Natural killer cell treated with Interleukin-12 subunit alpha and Interleukin-12 subunit beta and Interleukin-15 and Interleukin-18, amount 100 ng/mL, for 72 hours (primary cell): ENCODE results near the gene WDR89. TPM values are rescaled to one million over a fixed set of nuclear protein-coding genes. Genes with fewer than 3 reads are reported as not detected.
"Not testable (repeated sequence)": the region's sequence is repeated elsewhere in the genome, so short reads cannot be mapped to it uniquely, and the experiment has no call there.

Experiments
- ATAC-seq, 2 donors: fragments of 150-1000 bp; cut with Tn5 transposase in 1 of 2; sonication (Bioruptor Pico), chemical (Tn5 transposase) in 1 of 2; 2 replicates each; pipeline ENCODE4 v1.10.0; 2021
- DNase-seq: peaks from one replicate; pipeline ENCODE4 v3.0.0; 2022; ENCODE audit warnings: low spot score
- H3K27ac Mint-ChIP-seq, 2 donors: 1 replicate in 1 of 2; 2 replicates in 1 of 2; pipeline ENCODE4 v1.8.0; 2022; ENCODE audit warnings: mixed read lengths in 2 of 2, mild to moderate bottlenecking in 1 of 2, moderate library complexity in 1 of 2
- H3K27me3 Mint-ChIP-seq, 2 donors: 1 replicate in 1 of 2; 2 replicates in 1 of 2; pipeline ENCODE4 v1.8.0; 2022; ENCODE audit warnings: mixed read lengths in 2 of 2
- H3K36me3 Mint-ChIP-seq: one replicate; pipeline ENCODE4 v1.8.0; 2022; ENCODE audit warnings: mixed read lengths
- H3K4me1 Mint-ChIP-seq, 2 donors: 1 replicate in 1 of 2; 2 replicates in 1 of 2; pipeline ENCODE4 v1.8.0; 2022; ENCODE audit warnings: low read depth in 2 of 2, mixed read lengths in 2 of 2, mild to moderate bottlenecking in 1 of 2
- H3K4me3 Mint-ChIP-seq: one replicate; pipeline ENCODE4 v1.8.0; 2022; ENCODE audit warnings: mixed read lengths
- H3K9me3 Mint-ChIP-seq: 2 replicates; pipeline ENCODE4 v1.8.0; 2022; ENCODE audit warnings: mixed read lengths
- total RNA-seq, 2 donors: library from RNA; stranded (reverse); gene quantifications; one replicate each; pipeline ENCODE4 v1.2.3, GENCODE V29; 2022

WDR89 gene
- total RNA-seq, 2 donors from 2014 or later, result 22.3 to 22.7 TPM

DNA sequence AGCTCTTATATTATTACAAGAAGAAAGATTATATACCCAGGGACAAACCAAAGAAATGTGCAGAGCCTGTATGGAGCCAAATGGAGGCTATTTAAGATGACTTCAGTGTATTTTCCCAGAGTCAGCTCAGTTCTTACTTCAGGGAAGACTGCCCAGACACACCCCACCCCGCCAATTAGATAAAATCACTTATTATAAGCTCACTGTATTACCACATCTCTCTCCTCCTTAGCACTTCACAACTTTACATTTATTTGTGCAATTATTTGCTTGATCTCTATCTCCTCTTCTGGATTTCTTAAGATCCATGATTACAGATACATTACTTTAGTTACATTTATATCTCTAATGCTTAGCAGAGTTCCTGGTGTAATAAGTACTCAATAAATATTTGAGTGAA, 24.7 kb upstream of the WDR89 start:
- H3K36me3 Mint-ChIP-seq, result no peaks in the 10 kb centered on the region
- DNase-seq, result no peak
- no peak overlapping the region for H3K4me3 Mint-ChIP-seq
- no peaks in the 10 kb centered on the region for H3K9me3 Mint-ChIP-seq
- H3K4me1 Mint-ChIP-seq, result no peaks in the 10 kb centered on the region
- no peaks in the 10 kb centered on the region for H3K27me3 Mint-ChIP-seq
- ATAC-seq, result no peak
- H3K27ac Mint-ChIP-seq, result no peak overlapping the region

DNA sequence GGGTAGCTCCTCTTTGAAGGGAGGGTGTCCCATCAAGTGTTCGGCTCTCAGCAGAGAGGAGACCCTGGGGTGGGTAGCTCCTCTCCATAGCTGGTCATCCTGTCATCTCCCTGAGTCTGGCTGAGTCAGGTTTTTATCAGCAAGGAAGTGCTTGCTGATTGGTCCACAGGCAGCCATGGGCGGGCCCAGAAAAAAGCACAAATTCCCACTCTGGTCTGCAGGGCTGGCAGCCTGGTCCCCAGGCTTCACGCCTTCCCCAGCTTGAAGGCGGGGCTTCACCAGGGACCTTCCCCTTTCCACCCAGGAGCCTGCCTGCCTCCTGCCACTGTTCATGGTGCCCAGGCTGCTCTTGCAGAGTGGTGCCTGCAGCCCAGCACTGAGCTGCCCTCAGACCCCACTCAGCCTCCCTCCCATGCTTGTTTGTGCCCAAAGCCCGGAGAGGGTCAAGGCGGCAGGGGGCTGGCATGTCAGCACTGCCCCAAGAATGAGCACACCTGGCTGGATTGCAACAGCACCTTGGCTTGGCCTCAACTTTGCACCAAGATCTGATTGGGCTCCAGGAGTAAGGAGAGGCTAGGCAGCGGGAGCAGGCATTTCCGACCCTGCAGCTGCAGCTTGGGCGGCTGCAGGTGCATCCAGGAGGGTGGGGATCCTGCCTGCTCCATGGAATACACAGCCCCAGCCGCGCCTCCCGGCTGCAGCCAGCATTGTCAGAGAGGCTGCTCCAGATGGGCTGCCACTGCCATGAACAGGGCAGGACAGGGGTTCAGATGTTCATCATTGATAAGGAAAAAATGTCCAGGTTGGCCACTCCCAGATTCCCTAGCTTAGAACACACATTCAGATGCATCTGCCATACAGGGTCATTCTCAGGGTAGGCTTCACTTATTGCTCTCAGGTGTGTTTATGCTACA, 22.0 kb upstream of the WDR89 start:
- H3K4me3 Mint-ChIP-seq, result no peak overlapping the region
- no peaks in the 10 kb centered on the region for H3K27me3 Mint-ChIP-seq
- peak; percentile 53 to 56 for ATAC-seq

DNA sequence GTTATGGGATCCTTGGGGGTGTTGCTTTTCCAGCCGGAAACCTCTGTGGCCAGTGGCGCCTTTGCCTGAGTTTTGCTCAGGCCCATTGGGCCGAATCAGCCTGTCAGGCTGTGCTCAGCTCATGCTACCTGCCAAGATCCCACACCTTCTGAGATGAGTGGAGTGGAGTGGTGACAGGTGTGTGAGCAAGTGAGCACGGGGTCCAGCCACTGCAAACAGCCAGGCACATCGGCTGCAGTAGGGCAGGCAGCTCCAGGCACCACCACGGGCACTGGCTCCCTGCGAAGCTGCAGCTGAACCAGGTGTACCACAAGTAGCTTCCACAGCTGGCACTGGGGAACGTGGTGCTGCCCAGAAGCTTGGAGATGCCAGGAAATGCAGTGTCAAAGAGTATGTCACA, 21.1 kb upstream of the WDR89 start:
- H3K9me3 Mint-ChIP-seq, result no peaks in the 10 kb centered on the region
- no peak for ATAC-seq
- DNase-seq, result no peak
- H3K27me3 Mint-ChIP-seq, result no peaks in the 10 kb centered on the region
- H3K36me3 Mint-ChIP-seq, result no peaks in the 10 kb centered on the region
- no peak overlapping the region for H3K27ac Mint-ChIP-seq
- no peaks in the 10 kb centered on the region for H3K4me1 Mint-ChIP-seq
- no peak overlapping the region for H3K4me3 Mint-ChIP-seq

More for the DNA sequence above, 22.0 kb upstream of the WDR89 start:
- no peak for DNase-seq
- H3K9me3 Mint-ChIP-seq, result no peaks in the 10 kb centered on the region
- H3K4me1 Mint-ChIP-seq, result no peaks in the 10 kb centered on the region
- no peaks in the 10 kb centered on the region for H3K36me3 Mint-ChIP-seq
- no peak overlapping the region for H3K27ac Mint-ChIP-seq

DNA sequence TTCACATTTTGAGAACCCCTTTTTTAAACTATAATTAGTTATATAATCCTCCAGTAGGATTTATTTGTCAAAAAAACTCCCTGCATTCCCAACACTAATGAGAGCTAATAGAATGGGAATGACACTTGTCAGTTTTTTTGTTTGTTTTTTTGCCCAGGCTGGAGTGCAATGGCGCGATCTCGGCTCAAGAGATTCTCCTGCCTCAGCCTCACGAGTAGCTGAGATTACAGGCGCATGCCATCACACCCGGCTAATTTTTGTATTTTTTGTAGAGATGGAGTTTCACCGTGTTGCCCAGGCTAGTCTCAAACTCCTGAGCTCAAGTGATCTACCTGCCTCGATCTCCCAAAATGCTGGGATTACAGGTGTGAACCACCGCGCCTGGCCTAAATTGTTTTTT, 20.2 kb upstream of the WDR89 start:
- ATAC-seq, H3K27me3 Mint-ChIP-seq, H3K4me1 Mint-ChIP-seq, H3K9me3 Mint-ChIP-seq, DNase-seq, H3K4me3 Mint-ChIP-seq, H3K36me3 Mint-ChIP-seq, H3K27ac Mint-ChIP-seq: not testable (repeated sequence)

DNA sequence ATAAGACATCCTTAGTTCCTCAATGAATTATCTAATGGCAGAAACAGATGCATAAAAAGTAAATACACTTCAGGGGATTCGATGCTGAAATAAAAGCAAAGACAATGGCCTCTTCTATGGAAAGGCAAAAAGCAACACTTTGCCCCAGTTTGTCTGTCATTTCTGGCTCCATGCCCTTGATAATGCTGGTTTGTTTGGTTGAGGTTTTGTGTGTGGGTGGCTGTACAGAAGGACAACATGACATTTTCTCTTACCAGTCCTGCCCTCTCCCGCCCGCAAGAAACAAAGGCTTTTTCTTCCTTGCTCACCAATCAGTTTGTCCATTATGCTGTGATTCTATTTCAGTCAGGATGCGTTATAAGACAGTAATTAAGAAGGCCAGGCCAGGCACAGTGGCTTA, 18.1 kb upstream of the WDR89 start:
- Mint-ChIP-seq H3K27me3 (no peaks in the 10 kb centered on the region), H3K36me3 (no peaks in the 10 kb centered on the region), H3K27ac (no peak overlapping the region), H3K9me3 (no peaks in the 10 kb centered on the region), H3K4me1 (no peaks in the 10 kb centered on the region), H3K4me3 (no peak overlapping the region)
- DNase-seq, result no peak
- ATAC-seq, result no peak

DNA sequence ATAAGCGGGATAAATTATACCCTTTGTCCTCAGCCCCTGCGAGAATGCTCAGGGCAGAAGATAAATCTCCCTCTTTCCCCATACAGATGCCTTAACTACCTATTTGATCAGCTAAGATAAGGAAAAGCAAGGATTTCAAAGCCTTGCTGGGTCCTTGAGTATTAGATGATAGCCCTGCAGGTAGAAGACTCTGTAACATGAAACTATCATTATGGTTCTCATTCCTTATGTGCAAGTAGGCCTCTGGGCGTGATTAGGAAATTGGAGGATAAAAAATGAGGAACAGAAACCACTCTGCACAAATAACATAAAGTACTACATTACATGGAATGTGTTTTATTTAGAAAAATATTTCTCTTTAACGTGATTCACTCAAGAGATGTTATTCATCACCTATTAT, 14.5 kb upstream of the WDR89 start:
- no peaks in the 10 kb centered on the region for H3K9me3 Mint-ChIP-seq

DNA sequence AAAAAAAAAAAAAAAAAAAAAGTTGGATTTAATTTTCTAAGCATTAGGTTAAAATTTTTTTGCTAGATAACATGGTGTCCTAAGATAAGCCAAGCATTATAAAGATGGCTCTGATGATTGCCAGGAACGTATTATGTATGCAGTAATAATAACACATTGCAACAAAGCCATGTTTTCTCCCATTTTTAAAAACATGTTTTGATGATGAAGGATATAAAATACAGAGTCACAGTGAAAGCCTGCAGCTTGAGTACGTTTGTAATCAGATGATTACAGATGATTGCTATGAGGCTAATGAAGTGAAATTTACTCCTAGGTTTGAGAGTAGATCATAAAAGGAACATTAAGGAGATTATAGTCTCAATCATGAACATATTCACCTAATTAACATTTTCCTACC, 13.3 kb upstream of the WDR89 start:
- Mint-ChIP-seq H3K27me3 (no peaks in the 10 kb centered on the region), H3K27ac (no peak overlapping the region), H3K4me1 (peaks cover 11 to 15% of the 10 kb centered on the region in 2 donors), H3K4me3 (no peak overlapping the region), H3K36me3 (no peaks in the 10 kb centered on the region), H3K9me3 (no peaks in the 10 kb centered on the region)
- no peak for ATAC-seq
- DNase-seq, result no peak

More for the DNA sequence above, 14.5 kb upstream of the WDR89 start:
- Mint-ChIP-seq H3K27me3 (no peaks in the 10 kb centered on the region), H3K4me1 (peaks cover 3 to 5% of the 10 kb centered on the region in 2 donors), H3K27ac (no peak overlapping the region), H3K4me3 (no peak overlapping the region), H3K36me3 (no peaks in the 10 kb centered on the region)
- ATAC-seq, result no peak
- DNase-seq, result no peak

DNA sequence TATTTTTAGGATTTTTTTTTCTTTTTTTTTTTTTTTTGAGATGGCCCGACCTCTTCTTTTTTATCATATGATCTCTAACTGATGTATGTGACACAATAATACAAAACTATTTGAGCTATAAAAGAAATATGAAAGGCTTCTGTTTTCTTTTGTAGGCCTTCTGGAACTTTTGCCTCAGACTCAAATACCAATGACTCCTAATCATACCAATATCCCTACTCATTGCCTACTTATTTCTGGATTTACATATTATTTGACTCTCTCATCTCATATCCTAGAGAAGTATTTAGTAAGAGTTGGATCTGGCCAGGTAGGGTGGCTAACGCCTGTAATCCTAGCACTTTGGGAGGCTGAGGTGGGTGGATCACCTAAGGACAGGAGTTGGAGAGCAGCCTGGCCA, 12.7 kb upstream of the WDR89 start:
- no peaks in the 10 kb centered on the region for H3K36me3 Mint-ChIP-seq
- peaks cover 12 to 19% of the 10 kb centered on the region in 2 donors for H3K4me1 Mint-ChIP-seq
- H3K27ac Mint-ChIP-seq, result no peak overlapping the region
- no peaks in the 10 kb centered on the region for H3K9me3 Mint-ChIP-seq
- DNase-seq, result no peak
- ATAC-seq, result no peak
- no peaks in the 10 kb centered on the region for H3K27me3 Mint-ChIP-seq
- no peak overlapping the region for H3K4me3 Mint-ChIP-seq

DNA sequence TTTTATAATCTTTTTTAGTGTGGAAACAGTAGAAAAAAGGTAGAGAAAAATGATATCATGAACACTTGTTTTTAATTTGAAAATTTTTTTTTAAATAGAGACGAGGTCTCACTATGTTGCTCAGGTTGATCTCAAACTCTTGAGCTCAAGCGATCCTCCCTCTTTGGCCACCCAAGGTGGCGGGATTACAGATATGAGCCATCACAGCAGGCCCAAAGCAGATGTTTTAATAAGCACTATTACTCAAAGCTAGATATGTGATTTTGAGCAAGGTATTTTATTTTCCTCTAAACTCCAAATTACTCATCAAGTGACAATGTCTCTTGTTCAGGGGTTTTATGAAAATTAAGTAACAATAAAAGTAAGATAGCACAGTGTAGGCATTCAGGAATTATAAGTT, 10.7 kb upstream of the WDR89 start:
- Mint-ChIP-seq H3K9me3 (no peaks in the 10 kb centered on the region), H3K4me3 (no peak overlapping the region), H3K27ac (peak overlapping the region; percentile 37 to 64), H3K36me3 (no peaks in the 10 kb centered on the region), H3K27me3 (no peaks in the 10 kb centered on the region), H3K4me1 (peaks cover 16 to 19% of the 10 kb centered on the region in 2 donors)
- DNase-seq (no peak), ATAC-seq (peak in 1 of 2 donors; percentile 53)

DNA sequence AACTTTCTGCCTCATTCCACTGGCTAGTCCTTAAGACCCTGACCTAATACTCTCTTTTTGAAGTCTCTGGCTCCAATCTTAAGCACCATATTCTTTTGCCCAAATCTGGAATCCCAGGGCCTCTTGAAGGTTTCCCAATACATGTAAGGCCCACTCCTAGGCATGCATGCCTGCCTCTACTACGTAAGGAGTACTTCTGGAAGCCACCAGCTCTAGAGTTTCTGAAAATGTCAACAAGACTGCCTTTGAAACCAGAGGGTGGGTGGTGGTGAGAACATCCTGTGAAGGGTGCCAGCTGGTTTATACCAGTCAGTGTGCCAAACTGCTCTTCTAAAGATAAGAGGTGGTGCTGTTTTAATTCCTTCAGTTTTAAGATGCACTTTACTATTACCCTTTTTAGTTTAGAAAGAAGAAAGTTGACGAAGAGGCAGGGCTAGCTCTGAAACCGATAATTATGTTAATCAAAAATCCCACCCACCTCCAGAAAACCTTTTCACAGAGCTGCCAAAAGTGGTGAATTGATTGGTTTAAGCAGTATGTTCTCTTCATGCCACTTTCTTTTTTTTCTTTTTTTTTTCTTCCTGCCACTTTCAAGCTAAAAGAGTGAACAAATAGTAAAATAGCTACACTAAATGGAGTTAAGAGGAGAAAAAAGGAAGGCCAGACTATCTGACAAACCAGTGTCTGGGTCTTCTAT, 8.7 kb upstream of the WDR89 start:
- H3K9me3 Mint-ChIP-seq, result no peaks in the 10 kb centered on the region
- peak; percentile 62 to 72 for ATAC-seq
- H3K4me1 Mint-ChIP-seq, result peaks cover 16 to 19% of the 10 kb centered on the region in 2 donors
- no peaks in the 10 kb centered on the region for H3K36me3 Mint-ChIP-seq
- peak overlapping the region; percentile 45 for H3K4me3 Mint-ChIP-seq
- H3K27ac Mint-ChIP-seq, result peak overlapping the region; percentile 73 to 85
- no peaks in the 10 kb centered on the region for H3K27me3 Mint-ChIP-seq
- DNase-seq, result no peak

DNA sequence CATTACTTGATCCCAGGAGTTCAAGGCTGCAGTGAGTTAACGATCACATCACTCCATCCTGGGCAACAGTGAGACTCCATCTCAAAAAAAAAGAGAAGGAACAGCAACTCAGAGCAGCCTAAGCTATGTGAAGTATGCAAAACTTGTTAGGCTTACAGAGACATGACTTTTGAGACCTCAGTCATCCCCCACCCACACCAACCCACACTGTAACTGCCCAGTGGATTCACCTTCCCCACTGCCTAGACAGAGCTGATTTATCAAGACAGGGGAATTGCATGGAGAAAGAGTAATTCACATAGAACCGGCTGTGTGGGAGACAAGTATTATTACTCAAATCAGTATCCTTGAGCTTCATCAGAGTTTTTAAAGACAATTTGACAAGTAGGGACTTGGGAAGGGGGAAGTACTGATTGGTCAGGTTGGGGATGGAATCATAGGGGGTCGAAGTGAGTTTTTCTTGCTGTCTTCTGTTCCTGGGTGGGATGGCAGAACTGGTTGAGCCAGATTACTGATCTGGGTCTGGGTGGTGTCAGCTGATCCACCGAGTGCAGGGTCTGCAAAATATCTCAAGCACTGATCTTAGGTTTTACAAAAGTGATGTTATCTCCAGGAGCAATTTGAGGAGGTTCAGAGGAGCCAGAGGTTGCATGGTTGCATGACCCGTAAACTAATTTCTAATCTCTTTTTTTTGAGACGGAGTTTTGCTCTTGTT, 6.2 kb upstream of the WDR89 start:
- Mint-ChIP-seq H3K36me3 (no peaks in the 10 kb centered on the region), H3K4me1 (peaks cover 13 to 19% of the 10 kb centered on the region in 2 donors), H3K27me3 (no peaks in the 10 kb centered on the region), H3K9me3 (no peaks in the 10 kb centered on the region), H3K27ac (no peak overlapping the region), H3K4me3 (no peak overlapping the region)
- ATAC-seq, result peak in 1 of 2 donors; percentile 52
- DNase-seq, result no peak

DNA sequence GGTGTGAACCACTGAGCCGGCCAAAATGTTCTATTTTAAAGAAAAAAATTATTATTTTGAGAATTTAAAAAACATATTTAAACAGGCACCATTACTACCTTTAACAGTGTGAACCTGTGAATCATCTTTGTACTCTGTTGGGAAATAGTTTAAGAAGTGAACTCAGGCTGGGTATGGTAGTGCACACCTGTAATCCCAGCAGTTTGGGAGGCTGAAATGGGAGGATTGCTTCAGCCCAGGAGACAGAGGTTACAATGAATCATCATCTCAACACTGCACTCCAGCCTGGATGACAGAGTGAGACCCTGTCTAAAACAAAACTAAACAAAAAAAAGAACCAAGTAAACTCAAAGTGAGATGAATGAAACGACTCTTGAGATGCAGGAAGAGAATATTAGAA, 3.1 kb upstream of the WDR89 start:
- ATAC-seq, result no peak
- H3K4me1 Mint-ChIP-seq, result peaks cover 5 to 6% of the 10 kb centered on the region in 2 donors
- H3K36me3 Mint-ChIP-seq, result no peaks in the 10 kb centered on the region
- no peaks in the 10 kb centered on the region for H3K9me3 Mint-ChIP-seq
- H3K27me3 Mint-ChIP-seq, result no peaks in the 10 kb centered on the region
- no peak overlapping the region for H3K4me3 Mint-ChIP-seq
- no peak overlapping the region for H3K27ac Mint-ChIP-seq
- DNase-seq, result no peak

DNA sequence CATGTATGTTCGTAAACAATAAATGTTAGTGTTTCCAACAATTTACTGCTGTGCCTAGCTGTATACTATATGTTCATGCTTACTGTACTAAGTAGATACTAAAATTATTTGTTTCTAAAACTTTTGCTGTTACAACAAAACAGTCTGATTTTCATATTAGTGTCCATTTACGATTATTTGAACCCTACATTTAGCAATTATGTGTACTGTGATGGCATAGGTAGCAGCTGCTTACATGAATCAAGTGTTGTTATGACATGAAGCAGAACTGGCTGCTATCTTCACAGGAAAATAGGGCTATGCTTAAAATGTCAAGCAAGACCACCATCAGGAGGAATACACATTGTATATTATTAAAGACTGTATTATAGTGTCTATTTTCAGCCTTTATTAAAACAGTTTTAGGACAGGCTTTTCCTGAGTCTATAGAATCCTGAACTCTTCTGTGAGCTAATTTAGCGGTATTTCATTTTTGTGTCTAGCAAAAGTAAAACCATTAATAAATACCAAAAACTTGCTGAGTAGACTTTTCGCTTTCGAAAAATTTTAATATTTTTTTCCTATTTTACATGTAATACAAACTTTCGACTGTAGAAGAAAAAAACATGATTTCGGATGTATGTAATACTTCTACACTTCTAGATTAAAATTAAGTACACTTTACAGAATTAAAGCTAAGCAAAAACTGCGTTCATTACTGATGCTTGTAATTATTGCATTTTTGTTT, 1.1 kb upstream of the WDR89 start:
- Mint-ChIP-seq H3K27me3 (no peaks in the 10 kb centered on the region), H3K4me3 (peak overlapping the region; percentile 89), H3K9me3 (no peaks in the 10 kb centered on the region), H3K36me3 (peaks cover 5% of the 10 kb centered on the region), H3K4me1 (peaks cover 14 to 16% of the 10 kb centered on the region in 2 donors), H3K27ac (peak overlapping the region; percentile 89 to 97)
- ATAC-seq (no peak), DNase-seq (no peak)
